ENCODE data around the gene DEK.

Gene DEK

GRCh38 chr6:18260448-18261106 lies 3.8 kb downstream of the DEK start:
- intact Hi-C loops (cut with micrococcal nuclease) = loop anchor here (5.0 to 10.0 kb wide), 4 partner anchors 62 to 242 kb away; partner anchors contain the start of genes KDM1B, RNF144B and TPMT
- no peaks in the 10 kb centered on the region for H3K9me3 Mint-ChIP-seq
- H3K4me3 Mint-ChIP-seq = peak overlapping the region; percentile 98
- H3K27me3 Mint-ChIP-seq = no peaks in the 10 kb centered on the region
- peaks cover 41% of the 10 kb centered on the region for H3K4me1 Mint-ChIP-seq (ENCODE audit: low read depth)
- peak overlapping the region; percentile 96 for H3K27ac Mint-ChIP-seq
- peaks cover 64% of the 10 kb centered on the region for H3K36me3 Mint-ChIP-seq (ENCODE audit: low read depth)

DNA sequence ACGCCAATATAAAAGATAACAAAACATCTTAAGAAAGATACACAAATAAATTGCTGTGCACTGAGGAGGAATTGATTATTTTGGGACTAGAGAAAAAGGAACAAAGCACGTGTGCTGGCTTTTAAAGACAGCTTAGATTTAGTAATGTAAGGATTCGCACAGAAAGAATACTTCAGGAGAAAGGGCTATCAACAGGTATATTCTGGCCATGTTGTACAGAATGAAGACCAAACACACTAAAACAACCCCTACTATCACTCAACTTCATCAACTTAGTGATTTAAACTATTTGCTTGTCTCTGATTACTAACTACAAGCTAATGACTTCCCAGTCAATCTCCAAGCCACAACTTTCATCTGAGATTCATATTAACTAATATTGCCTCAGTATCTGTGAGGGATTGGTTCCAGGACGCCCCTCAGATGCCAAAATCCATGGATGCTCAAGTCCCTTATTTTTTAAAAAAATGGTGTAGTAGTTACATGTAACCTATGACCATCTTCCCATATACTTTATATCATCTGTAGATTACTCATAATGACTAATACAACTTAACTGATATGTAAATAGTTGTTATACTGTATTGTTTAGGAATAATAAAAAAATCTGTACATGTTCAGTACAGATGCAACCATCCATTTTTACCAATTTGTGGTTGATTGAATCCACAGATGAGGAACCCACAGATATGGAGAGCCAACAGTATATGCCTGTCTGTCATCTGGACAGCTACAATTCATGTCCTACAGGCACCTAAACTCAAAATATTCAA lies 4.5 kb downstream of the DEK start:
- peak overlapping the region; percentile 96 for H3K27ac Mint-ChIP-seq
- intact Hi-C loops (cut with micrococcal nuclease) = loop anchor here (5.0 to 10.0 kb wide), 4 partner anchors 62 to 242 kb away; partner anchors contain the start of genes KDM1B, RNF144B and TPMT
- peak overlapping the region; percentile 98 for H3K4me3 Mint-ChIP-seq
- peaks cover 40% of the 10 kb centered on the region for H3K4me1 Mint-ChIP-seq (ENCODE audit: low read depth)
- peaks cover 71% of the 10 kb centered on the region for H3K36me3 Mint-ChIP-seq (ENCODE audit: low read depth)
- no peaks in the 10 kb centered on the region for H3K27me3 Mint-ChIP-seq
- no peaks in the 10 kb centered on the region for H3K9me3 Mint-ChIP-seq

DNA sequence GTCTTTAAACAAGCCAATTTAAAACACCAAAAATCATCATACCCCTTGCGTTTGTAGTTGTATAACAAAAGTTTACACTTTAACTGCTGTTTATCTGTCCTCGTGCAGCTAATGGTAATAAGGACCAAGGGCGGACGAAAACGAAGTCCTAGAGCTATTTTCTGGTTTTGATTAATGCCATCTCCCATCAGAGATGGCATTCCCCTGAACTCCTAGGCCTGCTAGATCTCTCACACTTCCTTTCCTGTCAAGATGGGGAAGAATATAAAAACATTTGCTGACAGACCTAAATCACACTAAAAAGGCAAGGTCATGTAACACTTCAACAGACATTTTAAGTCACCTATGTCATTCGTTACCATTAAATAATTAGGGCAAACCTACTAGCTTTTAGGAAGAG lies 9.5 kb downstream of the DEK start:
- H3K27me3 Mint-ChIP-seq = no peaks in the 10 kb centered on the region
- intact Hi-C loops (cut with micrococcal nuclease) = no loop called here
- H3K36me3 Mint-ChIP-seq (ENCODE audit: low read depth) = peaks cover 81% of the 10 kb centered on the region
- H3K4me3 Mint-ChIP-seq = no peak overlapping the region
- H3K27ac Mint-ChIP-seq = peak overlapping the region; percentile 26
- H3K9me3 Mint-ChIP-seq = no peaks in the 10 kb centered on the region
- peaks cover 12% of the 10 kb centered on the region for H3K4me1 Mint-ChIP-seq (ENCODE audit: low read depth)

DNA sequence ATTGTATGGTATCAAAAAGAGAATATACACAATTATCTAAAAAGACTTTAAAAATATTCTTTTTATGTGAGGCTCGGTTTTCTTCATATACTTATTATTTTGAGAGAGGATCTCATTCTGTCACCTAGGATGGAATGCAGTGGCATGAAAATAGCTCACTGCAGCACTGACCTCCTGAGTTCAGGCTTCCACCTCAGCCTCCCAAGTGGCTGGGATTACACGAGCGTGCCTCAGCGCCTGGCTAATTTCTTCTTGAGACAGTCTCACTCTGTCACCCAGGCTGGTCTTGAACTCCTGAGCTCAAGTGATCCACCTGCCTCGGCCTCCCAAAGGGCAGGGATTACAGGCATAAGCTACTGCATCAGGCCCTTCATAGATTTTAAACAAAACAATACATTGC lies 10.7 kb downstream of the DEK start:
- no peaks in the 10 kb centered on the region for H3K9me3 Mint-ChIP-seq
- H3K27me3 Mint-ChIP-seq = no peaks in the 10 kb centered on the region
- no peak overlapping the region for H3K4me3 Mint-ChIP-seq
- H3K4me1 Mint-ChIP-seq (ENCODE audit: low read depth) = peaks cover 6% of the 10 kb centered on the region
- no peak overlapping the region for H3K27ac Mint-ChIP-seq
- intact Hi-C loops (cut with micrococcal nuclease) = no loop called here
- peaks cover 88% of the 10 kb centered on the region for H3K36me3 Mint-ChIP-seq (ENCODE audit: low read depth)

GRCh38 chr6:18249271-18249670 lies 15.1 kb downstream of the DEK start:
- Mint-ChIP-seq H3K36me3 (ENCODE audit: low read depth) (peaks cover 88% of the 10 kb centered on the region), H3K27me3 (no peaks in the 10 kb centered on the region), H3K27ac (no peak overlapping the region), H3K4me3 (no peak overlapping the region), H3K4me1 (ENCODE audit: low read depth) (no peaks in the 10 kb centered on the region), H3K9me3 (no peaks in the 10 kb centered on the region)
- intact Hi-C loops (cut with micrococcal nuclease) = no loop called here

DNA sequence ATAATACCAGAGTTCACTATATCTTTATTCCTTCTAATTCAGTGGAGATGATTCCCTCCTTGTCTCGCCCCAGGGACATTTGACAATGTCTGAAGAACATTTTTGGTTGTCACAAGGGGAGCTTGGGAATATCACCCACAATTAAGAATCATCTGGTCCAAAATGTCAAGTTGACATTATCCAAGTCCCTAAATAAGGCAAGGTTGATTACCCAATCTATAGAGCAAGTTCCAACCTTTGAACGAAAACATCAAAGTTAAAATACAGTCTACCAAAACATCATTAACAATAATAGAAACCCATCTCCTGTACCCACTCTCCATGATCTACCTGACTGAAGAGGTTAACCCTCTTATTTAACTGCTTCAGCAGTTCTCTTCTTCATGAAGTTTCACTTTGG lies 15.6 kb downstream of the DEK start:
- no peak overlapping the region for H3K4me3 Mint-ChIP-seq
- no peak overlapping the region for H3K27ac Mint-ChIP-seq
- intact Hi-C loops (cut with micrococcal nuclease) = no loop called here
- peaks cover under 1% of the 10 kb centered on the region for H3K4me1 Mint-ChIP-seq (ENCODE audit: low read depth)
- no peaks in the 10 kb centered on the region for H3K9me3 Mint-ChIP-seq
- H3K36me3 Mint-ChIP-seq (ENCODE audit: low read depth) = peaks cover 88% of the 10 kb centered on the region
- H3K27me3 Mint-ChIP-seq = no peaks in the 10 kb centered on the region

- H3K27ac Mint-ChIP-seq = no peak overlapping the region
- H3K9me3 Mint-ChIP-seq = no peaks in the 10 kb centered on the region
- peaks cover 6% of the 10 kb centered on the region for H3K4me1 Mint-ChIP-seq (ENCODE audit: low read depth)
- no peaks in the 10 kb centered on the region for H3K27me3 Mint-ChIP-seq
- intact Hi-C loops (cut with micrococcal nuclease) = no loop called here
- peaks cover 88% of the 10 kb centered on the region for H3K36me3 Mint-ChIP-seq (ENCODE audit: low read depth)
- no peak overlapping the region for H3K4me3 Mint-ChIP-seq
Measured at GRCh38 chr6:18247002-18247401, 17.3 kb downstream of the DEK start.

- H3K4me1 Mint-ChIP-seq (ENCODE audit: low read depth) = peaks cover 6% of the 10 kb centered on the region
- no peaks in the 10 kb centered on the region for H3K9me3 Mint-ChIP-seq
- peaks cover 88% of the 10 kb centered on the region for H3K36me3 Mint-ChIP-seq (ENCODE audit: low read depth)
- H3K27ac Mint-ChIP-seq = no peak overlapping the region
- no peaks in the 10 kb centered on the region for H3K27me3 Mint-ChIP-seq
- intact Hi-C loops (cut with micrococcal nuclease) = no loop called here
- no peak overlapping the region for H3K4me3 Mint-ChIP-seq
Measured at GRCh38 chr6:18246205-18246604, 18.1 kb downstream of the DEK start.

DNA sequence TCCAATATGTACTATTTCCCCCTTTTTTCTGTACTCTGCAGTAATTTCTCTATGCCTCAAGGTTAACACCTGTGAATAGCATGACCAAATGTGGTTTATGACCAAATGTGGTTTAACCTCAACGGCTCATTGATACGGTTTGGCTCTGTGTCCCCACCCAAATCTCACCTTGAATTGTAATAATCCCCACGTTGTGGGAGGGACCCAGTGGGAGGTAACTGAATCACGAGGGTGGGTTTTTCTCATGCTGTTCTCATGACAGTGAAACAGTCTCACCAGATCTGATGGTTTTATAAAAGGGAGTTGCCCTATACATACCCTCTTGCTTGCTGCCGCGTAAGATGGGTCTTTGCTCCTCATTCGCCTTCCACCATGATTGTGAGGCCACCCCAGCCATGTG lies 18.7 kb downstream of the DEK start:
- intact Hi-C loops (cut with micrococcal nuclease) = no loop called here
- H3K4me3 Mint-ChIP-seq = no peak overlapping the region
- H3K36me3 Mint-ChIP-seq (ENCODE audit: low read depth) = peaks cover 92% of the 10 kb centered on the region
- peaks cover 6% of the 10 kb centered on the region for H3K4me1 Mint-ChIP-seq (ENCODE audit: low read depth)
- no peak overlapping the region for H3K27ac Mint-ChIP-seq
- H3K27me3 Mint-ChIP-seq = no peaks in the 10 kb centered on the region
- no peaks in the 10 kb centered on the region for H3K9me3 Mint-ChIP-seq

DNA sequence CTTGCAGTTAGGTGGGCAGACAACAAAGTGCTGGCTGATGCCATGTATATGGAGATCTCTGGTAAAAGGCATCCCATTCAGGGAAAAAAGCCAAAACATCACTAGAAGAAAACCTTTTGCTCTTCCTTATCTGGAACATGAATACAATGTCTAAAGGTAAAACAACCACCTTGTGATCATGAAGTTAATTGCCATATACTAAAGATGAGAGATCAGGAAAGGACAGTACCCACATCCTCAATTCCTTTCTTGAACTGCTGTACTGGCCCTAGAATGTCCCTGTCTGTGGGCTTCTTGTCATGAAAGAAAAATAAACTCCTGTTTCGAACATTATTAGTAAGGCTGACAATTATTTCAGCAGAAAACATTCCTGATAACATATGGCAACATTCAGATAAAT lies 19.3 kb downstream of the DEK start:
- H3K27ac Mint-ChIP-seq = no peak overlapping the region
- no peaks in the 10 kb centered on the region for H3K27me3 Mint-ChIP-seq
- no peak overlapping the region for H3K4me3 Mint-ChIP-seq
- peaks cover 6% of the 10 kb centered on the region for H3K4me1 Mint-ChIP-seq (ENCODE audit: low read depth)
- no peaks in the 10 kb centered on the region for H3K9me3 Mint-ChIP-seq
- H3K36me3 Mint-ChIP-seq (ENCODE audit: low read depth) = peaks cover 88% of the 10 kb centered on the region
- intact Hi-C loops (cut with micrococcal nuclease) = no loop called here

DNA sequence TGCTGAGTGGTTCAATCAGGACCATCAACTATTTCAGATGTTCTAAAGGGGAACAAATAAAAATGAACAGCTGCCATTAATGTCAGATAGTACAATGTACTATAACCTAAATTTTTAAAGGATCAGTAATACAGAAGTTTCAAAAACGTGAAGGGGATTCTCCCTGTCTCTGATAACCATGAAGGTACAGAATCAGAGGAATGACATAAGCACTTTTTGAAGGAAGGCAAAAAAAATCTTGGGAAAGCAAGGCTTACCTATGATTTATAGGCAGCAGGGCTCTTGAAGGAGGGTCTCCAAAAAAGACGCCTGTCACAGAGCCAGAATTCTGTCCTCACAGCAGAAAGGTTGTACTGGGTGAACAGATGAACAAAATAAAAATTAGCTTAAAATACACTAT lies 20.1 kb downstream of the DEK start:
- no peak overlapping the region for H3K27ac Mint-ChIP-seq
- H3K9me3 Mint-ChIP-seq = no peaks in the 10 kb centered on the region
- intact Hi-C loops (cut with micrococcal nuclease) = no loop called here
- no peak overlapping the region for H3K4me3 Mint-ChIP-seq
- no peaks in the 10 kb centered on the region for H3K27me3 Mint-ChIP-seq
- peaks cover 83% of the 10 kb centered on the region for H3K36me3 Mint-ChIP-seq (ENCODE audit: low read depth)
- H3K4me1 Mint-ChIP-seq (ENCODE audit: low read depth) = peaks cover 6% of the 10 kb centered on the region

DNA sequence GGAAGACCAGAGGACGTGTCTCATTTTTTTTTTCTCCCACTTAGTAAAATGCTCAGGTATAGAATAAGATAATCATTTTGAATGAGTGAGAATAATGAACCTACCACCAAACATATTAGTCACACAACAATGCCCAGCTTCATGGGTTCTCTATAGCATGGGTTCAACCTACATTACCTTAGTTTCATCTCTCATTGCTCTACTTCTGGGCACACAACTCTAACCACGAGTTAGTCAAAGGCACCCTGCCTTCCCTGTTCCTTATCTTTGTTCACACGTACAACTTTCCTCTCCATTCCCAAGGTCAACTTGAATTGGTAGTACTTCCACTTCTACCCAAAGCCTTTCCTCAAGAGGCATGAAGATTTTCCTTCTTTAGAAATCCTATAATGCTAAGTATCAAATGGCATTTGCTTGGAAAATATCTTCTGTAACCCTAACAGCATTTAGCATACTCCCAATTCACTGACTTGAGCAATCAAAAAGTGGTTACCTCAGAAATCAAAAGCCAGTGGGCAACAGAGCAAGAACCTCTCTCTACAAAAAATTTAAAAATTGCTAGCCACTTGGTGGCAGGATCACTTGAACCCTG lies 20.9 kb downstream of the DEK start:
- H3K4me3 Mint-ChIP-seq = no peak overlapping the region
- H3K4me1 Mint-ChIP-seq (ENCODE audit: low read depth) = peaks cover 6% of the 10 kb centered on the region
- H3K36me3 Mint-ChIP-seq (ENCODE audit: low read depth) = peaks cover 83% of the 10 kb centered on the region
- no peaks in the 10 kb centered on the region for H3K27me3 Mint-ChIP-seq
- intact Hi-C loops (cut with micrococcal nuclease) = no loop called here
- H3K9me3 Mint-ChIP-seq = no peaks in the 10 kb centered on the region
- no peak overlapping the region for H3K27ac Mint-ChIP-seq

- no peaks in the 10 kb centered on the region for H3K27me3 Mint-ChIP-seq
- no peak overlapping the region for H3K4me3 Mint-ChIP-seq
- peaks cover 83% of the 10 kb centered on the region for H3K36me3 Mint-ChIP-seq (ENCODE audit: low read depth)
- peaks cover 6% of the 10 kb centered on the region for H3K4me1 Mint-ChIP-seq (ENCODE audit: low read depth)
- no peaks in the 10 kb centered on the region for H3K9me3 Mint-ChIP-seq
- intact Hi-C loops (cut with micrococcal nuclease) = no loop called here
- H3K27ac Mint-ChIP-seq = no peak overlapping the region
Measured at GRCh38 chr6:18242062-18242851, 22.1 kb downstream of the DEK start.
